Erythroblast (primary cell): ENCODE results near the gene MGAT4B.

Source experiments
- DNase-seq, 2 experiments: peaks; one replicate each; lab custom pipeline; 2025; lab: John Stamatoyannopoulos, UW
- GATA1 ChIP-seq: IDR thresholded peaks from 2 replicates; pipeline ENCODE4 v1.6.1; 2011; ENCODE audit warnings: low read depth, mild to moderate bottlenecking, control low read depth, low read length, moderate library complexity
- POLR2A ChIP-seq: IDR thresholded peaks from 2 replicates; pipeline ENCODE4 v1.6.1; 2011; ENCODE audit warnings: mild to moderate bottlenecking, low read length

MGAT4B gene

GRCh38 chr5:179759581-179760551 lies 46.8 kb downstream of the MGAT4B start:
- DNase-seq, result no peak
- TF ChIP-seq GATA1 (no peak), POLR2A (no peak)

- DNase-seq, result no peak
- no peak for TF ChIP-seq POLR2A
- no peak for TF ChIP-seq GATA1
Measured at GRCh38 chr5:179758955-179759354, 47.7 kb downstream of the MGAT4B start.

- TF ChIP-seq GATA1 (no peak), POLR2A (no peak)
- no peak for DNase-seq
Measured at GRCh38 chr5:179755022-179755421, 51.6 kb downstream of the MGAT4B start.

GRCh38 chr5:179753971-179754370 lies 52.7 kb downstream of the MGAT4B start:
- TF ChIP-seq POLR2A (no peak), GATA1 (no peak)

GRCh38 chr5:179749857-179750508 lies 56.7 kb downstream of the MGAT4B start:
- DNase-seq, result no peak
- TF ChIP-seq POLR2A (no peak), GATA1 (no peak)

More at GRCh38 chr5:179753971-179754370, 52.7 kb downstream of the MGAT4B start:
- no peak for DNase-seq

GRCh38 chr5:179747811-179748210 lies 58.9 kb downstream of the MGAT4B start:
- DNase-seq, result no peak
- TF ChIP-seq POLR2A, result no peak
- TF ChIP-seq GATA1, result no peak
